ENCODE measurements around the gene MS4A10.
"Not testable (repeated sequence)": the region's sequence is repeated elsewhere in the genome, so short reads cannot be mapped to it uniquely, and the experiment has no call there.

MS4A10 gene

GRCh38 chr11:60785136-60785535 lies at the start of gene MS4A10:
TSS of gene MS4A10 (plus strand) at chr11:60785333. CDS start at chr11:60790336, 5,003 bp downstream.
- no peak for DNase-seq

DNA sequence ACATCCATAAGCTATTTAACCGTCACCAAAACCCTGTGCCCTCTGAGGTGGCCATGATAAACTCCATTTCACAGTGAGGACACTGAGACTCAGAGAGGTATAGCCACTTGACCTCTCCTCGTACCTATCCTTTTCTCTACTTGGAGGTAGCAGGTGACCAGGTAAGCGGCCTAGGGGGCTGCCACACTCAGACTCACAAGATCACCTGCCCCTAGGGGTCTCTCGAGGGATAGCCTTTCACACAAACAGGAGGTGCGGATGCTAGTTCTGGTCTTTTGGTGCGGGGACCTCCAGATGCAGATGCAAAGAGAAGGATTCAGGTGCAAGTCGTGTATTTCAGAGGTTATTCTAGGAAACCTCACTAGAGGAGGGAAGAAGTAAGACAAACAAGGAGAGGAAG lies 46.0 kb upstream of the MS4A10 start:
- no peak for DNase-seq

DNA sequence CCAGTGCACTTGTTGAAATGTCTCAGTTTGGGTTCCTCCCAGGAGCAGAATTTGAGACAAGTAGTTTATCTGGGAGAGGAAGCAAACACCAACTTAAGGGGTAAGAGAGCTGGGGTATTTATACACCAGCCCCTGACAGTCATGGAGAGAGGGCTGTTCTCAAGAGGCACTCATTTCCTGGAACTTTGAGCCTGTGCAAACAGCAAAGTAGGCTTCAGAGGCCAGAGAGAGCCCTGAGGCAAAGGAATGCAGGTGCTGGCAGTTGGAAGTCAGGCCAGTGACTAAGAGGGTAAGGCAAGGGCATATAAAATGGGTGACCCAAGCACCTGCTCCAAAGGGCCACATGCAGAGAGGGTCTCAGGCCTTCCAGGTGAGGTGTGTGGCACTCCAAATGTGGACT lies 44.6 kb upstream of the MS4A10 start:
- DNase-seq = no peak

DNA sequence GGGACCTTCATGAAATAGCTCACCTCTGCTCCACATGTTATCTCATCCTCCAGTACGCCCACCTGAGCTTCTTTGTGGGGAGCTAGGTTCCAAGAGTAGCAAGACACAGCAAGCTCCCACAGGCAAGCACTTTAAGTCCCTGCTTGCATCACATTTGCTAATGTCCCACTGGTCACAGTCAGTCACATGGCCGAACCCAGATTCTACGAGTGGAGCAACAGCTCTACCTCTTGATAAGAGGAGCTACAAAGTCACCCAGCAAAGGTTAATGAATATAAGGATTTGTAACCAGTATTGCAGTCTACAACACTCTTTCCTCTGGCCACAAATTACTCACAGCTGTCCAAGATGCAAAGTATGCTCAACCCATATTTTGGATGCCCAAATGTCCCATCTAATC lies 43.7 kb upstream of the MS4A10 start:
- DNase-seq = no peak

DNA sequence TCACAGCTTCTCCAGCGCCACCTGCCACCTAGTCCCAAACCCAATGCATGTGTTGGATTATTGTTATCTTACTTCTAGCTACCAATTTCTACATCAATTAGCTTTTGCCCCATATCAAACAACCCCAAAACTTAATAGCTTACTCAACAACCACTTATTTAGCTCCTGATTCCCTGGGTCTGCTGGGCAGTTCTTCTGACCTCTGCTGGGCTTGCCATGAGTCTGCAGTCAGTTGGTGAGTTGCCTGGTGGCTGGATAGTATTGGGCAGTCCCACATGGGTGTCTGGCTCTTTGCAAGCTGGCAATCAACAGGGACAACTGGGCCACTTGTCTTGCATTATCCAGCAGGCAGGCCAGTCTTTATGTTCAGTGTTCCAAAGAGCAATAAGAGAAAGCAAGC lies 42.1 kb upstream of the MS4A10 start:
- DNase-seq = no peak

GRCh38 chr11:60744114-60744513 lies 41.0 kb upstream of the MS4A10 start:
- no peak for DNase-seq

GRCh38 chr11:60747359-60747873 lies 37.7 kb upstream of the MS4A10 start:
- DNase-seq = no peak

DNA sequence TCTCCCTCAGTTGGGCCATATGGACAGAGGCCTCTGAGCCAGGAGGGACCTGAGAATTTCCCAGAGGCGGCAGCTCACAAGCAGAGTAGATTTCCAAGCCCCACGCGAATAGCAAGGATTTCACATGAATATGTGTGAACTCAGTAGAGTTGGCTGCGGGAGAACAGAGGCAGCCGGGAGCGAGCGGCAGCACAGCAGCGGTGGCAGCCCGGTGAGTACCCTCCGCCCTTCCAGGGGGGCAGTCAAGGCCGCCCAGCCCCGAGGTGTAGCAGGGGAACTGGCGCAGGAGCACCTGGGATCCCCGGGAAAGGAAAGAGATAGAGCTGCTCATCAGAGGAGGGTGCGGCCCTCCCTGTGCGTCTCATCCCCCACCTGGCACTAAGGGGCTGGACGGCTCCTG lies 36.9 kb upstream of the MS4A10 start:
- DNase-seq = no peak

GRCh38 chr11:60748821-60749220 lies 36.3 kb upstream of the MS4A10 start:
- DNase-seq = no peak

DNA sequence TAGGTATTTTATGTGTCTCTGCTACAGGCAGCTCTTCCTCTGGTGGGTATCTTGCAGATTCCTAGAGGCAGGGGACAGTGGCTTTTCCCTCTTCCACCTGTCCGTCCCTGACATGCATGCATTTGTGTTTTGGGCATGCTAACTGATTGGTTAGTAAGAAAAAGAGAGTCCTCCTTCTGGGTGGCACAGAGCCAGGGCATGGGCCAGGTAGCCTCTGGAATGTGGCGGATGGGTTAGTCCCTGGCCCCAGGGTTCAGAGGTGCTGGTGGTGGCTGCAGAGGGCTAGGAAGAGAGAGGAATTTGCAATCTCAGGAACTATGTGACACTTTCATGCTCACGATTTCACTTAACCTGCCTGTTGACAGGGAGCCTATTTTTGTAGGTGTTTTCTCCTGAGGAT lies 34.2 kb upstream of the MS4A10 start:
- DNase-seq = no peak

GRCh38 chr11:60753309-60753708 lies 31.8 kb upstream of the MS4A10 start:
- no peak for DNase-seq

GRCh38 chr11:60754887-60755286 lies 30.2 kb upstream of the MS4A10 start:
- no peak for DNase-seq

DNA sequence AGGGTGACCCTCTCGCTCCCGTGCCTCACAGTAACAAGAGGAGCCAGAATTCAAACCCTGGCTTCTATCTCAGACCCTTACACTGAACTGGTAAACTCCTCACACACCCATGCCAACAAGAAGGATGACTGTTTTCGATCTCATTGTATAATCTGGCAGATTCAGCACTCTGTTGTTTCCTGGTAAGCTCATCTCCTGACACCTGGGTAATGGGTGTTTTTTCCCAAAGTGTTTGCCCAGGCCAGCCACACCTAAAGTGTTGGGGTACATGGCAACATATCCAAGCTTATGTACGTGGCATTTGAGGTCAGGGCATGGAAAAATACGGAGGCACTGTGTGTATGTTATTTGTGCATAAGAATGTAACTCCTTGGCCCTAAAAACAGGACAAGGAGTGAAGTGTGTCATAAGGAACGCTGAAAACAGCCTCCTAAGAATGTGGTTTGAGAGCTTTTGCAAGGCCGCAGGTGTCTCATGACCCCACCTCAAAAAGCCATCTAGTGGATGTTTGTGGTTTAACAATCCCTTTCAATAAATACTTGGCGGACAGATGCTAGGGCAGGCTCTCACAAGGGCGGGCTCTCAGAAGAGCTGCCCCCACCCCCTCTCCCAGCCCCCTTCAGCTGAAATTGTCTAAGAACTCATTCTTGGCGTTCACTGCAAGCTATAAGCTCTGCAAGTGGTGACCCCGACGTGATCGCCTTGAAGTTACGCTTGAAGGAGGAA lies 28.7 kb upstream of the MS4A10 start, which contains the start of gene MS4A15:
MS4A15 (plus strand) TSS at position 561 of the 726 bp plus-strand sequence. CDS start 6,867 bp downstream, outside the sequence.
- DNase-seq = peak in 1 of 2 experiments; percentile 52

GRCh38 chr11:60757231-60757800 lies 27.8 kb upstream of the MS4A10 start:
- DNase-seq = no peak

- not testable (repeated sequence) for DNase-seq
Measured at GRCh38 chr11:60758671-60759070, 26.5 kb upstream of the MS4A10 start.

DNA sequence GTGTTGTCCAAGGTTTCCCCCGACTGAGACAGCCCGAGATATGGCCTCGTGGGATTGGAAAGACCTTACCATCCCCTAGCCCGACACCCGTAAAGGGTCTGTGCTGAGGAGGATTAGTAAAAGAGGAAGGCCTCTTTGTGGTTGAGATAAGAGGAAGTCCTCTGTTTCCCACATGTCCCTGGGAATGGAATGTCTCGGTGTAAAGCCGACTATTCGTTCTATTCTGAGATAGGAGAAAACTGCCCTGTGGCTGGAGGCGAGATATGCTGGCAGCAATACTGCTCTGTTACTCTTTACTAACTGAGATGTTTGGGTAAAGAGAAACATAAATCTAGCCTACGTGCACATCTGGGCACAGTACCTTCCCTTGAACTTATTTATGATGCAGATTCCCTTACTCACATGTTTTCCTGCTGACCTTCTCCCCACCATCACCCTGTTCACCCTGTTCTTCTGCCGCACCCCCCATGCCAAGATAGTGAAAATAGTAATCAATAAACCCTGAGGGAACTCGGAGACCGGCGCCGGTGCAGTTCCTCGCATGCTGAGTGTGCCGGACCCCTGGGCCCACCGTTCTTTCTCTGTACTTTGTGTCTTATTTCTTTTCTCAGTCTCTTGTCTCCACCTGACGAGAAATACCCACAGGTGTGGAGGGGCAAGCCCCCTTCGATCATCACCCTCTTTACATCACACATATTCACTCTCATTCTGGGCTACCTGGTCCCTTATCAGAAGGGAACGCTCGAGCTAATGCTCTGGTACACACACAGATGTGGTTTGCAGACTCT lies 25.5 kb upstream of the MS4A10 start:
- not testable (repeated sequence) for DNase-seq

DNA sequence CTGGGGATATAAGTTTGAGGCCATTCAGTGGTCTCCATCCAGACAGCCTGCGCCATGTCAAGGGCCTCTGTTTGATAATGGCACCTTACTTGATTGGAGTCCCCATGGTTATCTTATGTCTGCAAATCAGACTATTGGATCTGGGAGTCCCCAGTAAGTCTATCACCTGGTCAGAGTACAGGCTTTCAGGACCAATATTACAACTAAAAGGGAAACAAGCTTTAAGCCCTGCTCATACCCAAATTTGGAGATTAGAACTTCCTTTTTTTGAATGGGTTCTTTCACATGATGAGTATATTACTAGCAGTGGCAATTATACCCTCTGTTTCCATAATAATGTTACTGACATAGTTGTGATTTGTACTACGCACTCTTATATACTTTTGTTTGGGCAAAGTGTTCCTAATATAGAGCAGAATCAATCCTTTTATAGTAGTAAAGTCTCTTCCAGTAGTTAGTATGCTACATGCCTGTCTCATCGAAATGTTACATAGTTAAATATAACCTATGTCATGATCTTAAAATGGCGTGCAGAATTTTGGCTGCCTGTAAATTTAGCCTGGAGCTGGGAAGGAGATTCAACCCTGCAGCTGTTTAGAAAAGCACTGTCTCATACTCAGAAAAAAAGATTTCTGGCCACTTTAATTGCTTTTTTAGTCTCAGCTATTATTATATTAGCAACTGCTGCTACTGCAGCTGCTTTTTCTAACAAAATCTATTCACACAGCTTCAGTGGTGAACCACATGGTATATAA lies 23.5 kb upstream of the MS4A10 start:
- no peak for DNase-seq

DNA sequence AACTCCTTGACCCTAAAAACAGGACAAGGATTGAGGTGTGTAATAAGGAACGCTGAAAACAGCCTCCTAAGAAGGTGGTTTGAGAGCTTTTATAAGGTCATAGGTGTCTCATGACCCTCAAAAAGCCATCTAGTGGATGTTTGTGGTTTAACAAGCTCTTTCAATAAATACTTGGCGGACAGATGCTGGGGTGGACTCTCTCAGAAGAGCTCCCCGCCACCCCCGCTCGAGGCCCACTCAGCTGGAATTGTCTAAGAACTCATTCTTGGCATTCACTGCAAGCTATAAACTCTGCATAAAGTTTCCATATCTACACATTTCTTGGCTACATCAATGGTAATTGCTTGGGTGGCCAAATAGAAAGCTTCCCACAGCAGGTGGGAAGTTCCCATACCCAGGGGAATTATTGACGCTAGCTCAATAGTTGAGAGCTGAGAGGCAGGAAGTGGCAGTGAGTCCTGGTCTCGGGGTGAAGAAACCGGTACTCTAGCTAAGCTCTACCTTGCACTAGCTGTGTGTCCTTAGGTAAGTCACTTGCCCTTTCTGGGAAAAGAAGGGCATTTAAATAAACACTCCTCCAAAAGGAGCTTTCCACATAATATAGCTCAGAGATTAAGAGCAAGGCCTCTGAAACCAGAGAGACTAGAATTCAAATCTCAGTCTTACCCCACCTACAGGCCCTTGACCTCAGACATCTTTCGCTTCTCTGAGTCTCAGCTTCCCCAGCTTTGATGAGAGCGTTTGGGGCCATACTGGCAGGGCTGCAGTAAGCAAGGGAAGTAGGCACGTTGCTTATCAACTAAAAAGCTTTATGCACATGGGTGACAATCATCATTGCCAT lies 22.1 kb upstream of the MS4A10 start:
- DNase-seq = no peak

DNA sequence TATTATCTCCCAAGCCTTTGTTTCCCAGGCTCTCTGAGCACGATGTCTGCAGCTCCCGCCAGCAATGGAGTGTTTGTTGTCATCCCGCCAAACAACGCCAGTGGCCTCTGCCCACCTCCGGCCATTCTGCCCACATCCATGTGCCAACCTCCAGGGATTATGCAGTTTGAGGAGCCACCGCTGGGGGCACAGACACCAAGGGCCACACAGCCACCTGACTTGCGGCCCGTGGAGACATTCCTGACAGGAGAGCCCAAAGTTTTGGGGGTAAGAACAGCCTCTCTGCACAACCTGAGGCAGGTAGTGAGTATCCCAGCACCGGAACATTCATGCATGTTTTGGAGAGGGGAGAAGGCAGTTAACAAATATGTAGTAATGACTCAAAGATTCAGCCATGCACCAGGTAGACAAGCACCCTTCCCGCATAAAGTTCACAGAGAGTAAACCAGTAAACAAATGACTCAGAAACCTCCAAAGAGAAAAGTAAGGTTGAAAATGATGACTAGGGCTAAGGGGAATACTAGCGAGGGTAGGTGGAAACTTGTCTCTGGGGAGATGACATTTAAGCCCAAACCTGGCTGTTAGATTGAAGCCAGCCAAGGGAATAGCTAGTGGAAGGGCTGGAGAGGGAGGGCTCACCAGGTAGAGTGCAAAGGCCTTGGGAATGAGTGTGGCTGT lies 21.3 kb upstream of the MS4A10 start:
- no peak for DNase-seq

DNA sequence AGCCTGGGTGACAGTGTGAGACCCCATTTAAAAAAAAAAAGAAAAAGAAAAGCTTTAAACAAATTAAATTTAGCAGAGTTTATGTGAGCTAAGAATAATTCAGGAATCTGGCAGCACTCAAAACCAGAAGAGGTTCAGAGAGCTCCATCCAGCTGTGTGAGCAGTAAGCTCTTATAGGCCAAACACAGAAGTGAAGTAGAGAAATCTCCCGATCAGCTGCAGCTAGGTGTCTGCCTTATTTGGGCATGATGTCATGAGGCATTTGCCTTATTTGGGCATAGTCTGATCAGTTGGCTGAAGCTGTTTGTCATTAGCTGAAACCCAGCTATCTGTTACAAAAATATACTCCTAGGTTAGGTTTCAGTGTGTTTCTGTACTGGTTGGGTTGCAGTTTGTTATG lies 20.3 kb upstream of the MS4A10 start:
- DNase-seq = no peak

GRCh38 chr11:60765355-60765754 lies 19.8 kb upstream of the MS4A10 start:
- DNase-seq = no peak

Measured in NCI-H446 (cell line).